SU-DHL-6 (cell line): ENCODE results near the gene FAM114A1.

Experiments used
- CTCF ChIP-seq: fragments of 200-600 bp; sonication (generic); IDR thresholded peaks from one replicate; pipeline ENCODE4 v1.5.1; 2017; ENCODE audit warnings: antibody characterized with exemption, mild to moderate bottlenecking, low read length, moderate library complexity; ENCODE audit not compliant: insufficient read depth, poor library complexity, severe bottlenecking
- EZH2phosphoT487 ChIP-seq: fragments of 200-600 bp; sonication (generic), shearing (Covaris generic); conservative IDR thresholded peaks from 2 replicates; pipeline ENCODE4 v1.6.1; 2018; ENCODE audit warnings: mild to moderate bottlenecking, antibody characterized with exemption, low read length, moderate library complexity, mixed read lengths

GRCh38 chr4:38866973-38867477 lies 581 bp upstream of the FAM114A1 start:
- no peak for TF ChIP-seq CTCF
- no peak for TF ChIP-seq EZH2phosphoT487
